Coronary artery (tissue), 2 donors: ENCODE results near the gene ELMO2.
A peak's percentile ranks its signal among the peaks of the same experiment; 100 is the strongest.

Experiments
- DNase-seq: peaks from one replicate; pipeline ENCODE4 v3.0.0-alpha.2; 2017; ENCODE audit warnings: low spot score
- H3K27ac ChIP-seq, 2 donors: fragments of 200-600 bp; sonication (generic); one replicate each; pipeline ENCODE4 v1.5.1; 2016 to 2019
- H3K4me3 ChIP-seq: fragments of 200-600 bp; sonication (generic); 2 replicates; pipeline ENCODE4 v1.5.1; 2016; ENCODE audit warnings: mild to moderate bottlenecking, moderate library complexity
- CTCF ChIP-seq: fragments of 200-600 bp; sonication (generic); IDR thresholded peaks from one replicate; pipeline ENCODE4 v1.5.1; 2019; ENCODE audit warnings: antibody characterized with exemption

The ELMO2 gene

GRCh38 chr20:46406200-46406985 lies at the start of gene ELMO2:
ELMO2 (minus strand) TSS chr20:46406615; CDS start chr20:46394482, 12,133 bp downstream.
- H3K4me3 ChIP-seq = peak within 1 kb of the TSS; percentile 89
- peak within 1 kb of the TSS; percentile 93 to 97 for H3K27ac ChIP-seq
- TF ChIP-seq CTCF = no peak
- peak; percentile 97 for DNase-seq

- Histone ChIP-seq H3K27ac (no peak overlapping the region), H3K4me3 (no peak overlapping the region)
- no peak for TF ChIP-seq CTCF
- DNase-seq = no peak
Measured at GRCh38 chr20:46455729-46456128, 49.3 kb upstream of the ELMO2 start.

GRCh38 chr20:46446851-46447250 lies 40.4 kb upstream of the ELMO2 start:
- no peak for DNase-seq
- Histone ChIP-seq H3K27ac (no peak overlapping the region), H3K4me3 (no peak overlapping the region)
- no peak for TF ChIP-seq CTCF

- no peak for TF ChIP-seq CTCF
- Histone ChIP-seq H3K4me3 (no peak overlapping the region), H3K27ac (no peak overlapping the region)
- no peak for DNase-seq
Measured at GRCh38 chr20:46439837-46440236, 33.4 kb upstream of the ELMO2 start.

GRCh38 chr20:46438156-46438750 lies 31.8 kb upstream of the ELMO2 start:
- TF ChIP-seq CTCF = no peak
- no peak overlapping the region for H3K4me3 ChIP-seq
- DNase-seq = no peak
- H3K27ac ChIP-seq = no peak overlapping the region

- DNase-seq = no peak
- no peak for TF ChIP-seq CTCF
- no peak overlapping the region for H3K4me3 ChIP-seq
- no peak overlapping the region for H3K27ac ChIP-seq
Measured at GRCh38 chr20:46435146-46435545, 28.7 kb upstream of the ELMO2 start.

GRCh38 chr20:46434597-46434996 lies 28.2 kb upstream of the ELMO2 start:
- H3K4me3 ChIP-seq = no peak overlapping the region
- no peak overlapping the region for H3K27ac ChIP-seq
- DNase-seq = no peak
- TF ChIP-seq CTCF = no peak
